ENCODE data around the gene PTPN13.
A peak's percentile ranks its signal among the peaks of the same experiment; 100 is the strongest.

PTPN13 gene

GRCh38 chr4:86837691-86838503, 243.8 kb downstream of the PTPN13 start:
- ATAC-seq (ENCODE audit: low read depth): no peak
- no peaks in the 10 kb centered on the region for H3K36me3 ChIP-seq (ENCODE audit: low read depth)
- no peaks in the 10 kb centered on the region for H3K27me3 ChIP-seq (ENCODE audit: insufficient read depth, poor library complexity, severe bottlenecking)
- no peak for DNase-seq (ENCODE audit: low spot score)
- TF ChIP-seq CTCF (IDR thresholded peaks at IDR 0.05; ENCODE audit: poor library complexity, severe bottlenecking): no peak
- H3K4me1 ChIP-seq (ENCODE audit: insufficient read depth, poor library complexity, severe bottlenecking): peaks cover 20% of the 10 kb centered on the region
- H3K27ac ChIP-seq (ENCODE audit: poor library complexity, severe bottlenecking): no peak overlapping the region
- no peak overlapping the region for H3K4me3 ChIP-seq (ENCODE audit: severe bottlenecking)
- no peaks in the 10 kb centered on the region for H3K9me3 ChIP-seq (ENCODE audit: severe bottlenecking)

- Histone ChIP-seq H3K9me3 (ENCODE audit: severe bottlenecking) (no peaks in the 10 kb centered on the region), H3K27me3 (ENCODE audit: insufficient read depth, poor library complexity, severe bottlenecking) (no peaks in the 10 kb centered on the region), H3K4me3 (ENCODE audit: severe bottlenecking) (no peak overlapping the region), H3K36me3 (ENCODE audit: low read depth) (no peaks in the 10 kb centered on the region), H3K27ac (ENCODE audit: poor library complexity, severe bottlenecking) (peak overlapping the region; percentile 88), H3K4me1 (ENCODE audit: insufficient read depth, poor library complexity, severe bottlenecking) (peaks cover 26% of the 10 kb centered on the region)
- no peak for TF ChIP-seq CTCF (IDR thresholded peaks at IDR 0.05; ENCODE audit: poor library complexity, severe bottlenecking)
- DNase-seq (ENCODE audit: low spot score) (no peak), ATAC-seq (ENCODE audit: low read depth) (peak; percentile 43)
Measured at GRCh38 chr4:86840858-86841257, 246.7 kb downstream of the PTPN13 start.

- Histone ChIP-seq H3K9me3 (ENCODE audit: severe bottlenecking) (no peaks in the 10 kb centered on the region), H3K4me3 (ENCODE audit: severe bottlenecking) (no peak overlapping the region), H3K27ac (ENCODE audit: poor library complexity, severe bottlenecking) (peak overlapping the region; percentile 88), H3K36me3 (ENCODE audit: low read depth) (no peaks in the 10 kb centered on the region), H3K4me1 (ENCODE audit: insufficient read depth, poor library complexity, severe bottlenecking) (peaks cover 26% of the 10 kb centered on the region), H3K27me3 (ENCODE audit: insufficient read depth, poor library complexity, severe bottlenecking) (no peaks in the 10 kb centered on the region)
- DNase-seq (ENCODE audit: low spot score): no peak
- no peak for TF ChIP-seq CTCF (IDR thresholded peaks at IDR 0.05; ENCODE audit: poor library complexity, severe bottlenecking)
- peak; percentile 84 for ATAC-seq (ENCODE audit: low read depth)
Measured at GRCh38 chr4:86841309-86841708, 247.2 kb downstream of the PTPN13 start.

- Histone ChIP-seq H3K27me3 (ENCODE audit: insufficient read depth, poor library complexity, severe bottlenecking) (no peaks in the 10 kb centered on the region), H3K9me3 (ENCODE audit: severe bottlenecking) (no peaks in the 10 kb centered on the region), H3K36me3 (ENCODE audit: low read depth) (no peaks in the 10 kb centered on the region), H3K27ac (ENCODE audit: poor library complexity, severe bottlenecking) (peak overlapping the region; percentile 57), H3K4me1 (ENCODE audit: insufficient read depth, poor library complexity, severe bottlenecking) (peaks cover 22% of the 10 kb centered on the region), H3K4me3 (ENCODE audit: severe bottlenecking) (no peak overlapping the region)
- no peak for TF ChIP-seq CTCF (IDR thresholded peaks at IDR 0.05; ENCODE audit: poor library complexity, severe bottlenecking)
- peak; percentile 72 for ATAC-seq (ENCODE audit: low read depth)
- DNase-seq (ENCODE audit: low spot score): no peak
Measured at GRCh38 chr4:86845593-86845992, 251.5 kb downstream of the PTPN13 start.

GRCh38 chr4:86846921-86847320, 252.8 kb downstream of the PTPN13 start:
- H3K27ac ChIP-seq (ENCODE audit: poor library complexity, severe bottlenecking): no peak overlapping the region
- H3K27me3 ChIP-seq (ENCODE audit: insufficient read depth, poor library complexity, severe bottlenecking): no peaks in the 10 kb centered on the region
- TF ChIP-seq CTCF (IDR thresholded peaks at IDR 0.05; ENCODE audit: poor library complexity, severe bottlenecking): no peak
- peaks cover 9% of the 10 kb centered on the region for H3K4me1 ChIP-seq (ENCODE audit: insufficient read depth, poor library complexity, severe bottlenecking)
- no peak for DNase-seq (ENCODE audit: low spot score)
- no peak overlapping the region for H3K4me3 ChIP-seq (ENCODE audit: severe bottlenecking)
- no peaks in the 10 kb centered on the region for H3K9me3 ChIP-seq (ENCODE audit: severe bottlenecking)
- no peaks in the 10 kb centered on the region for H3K36me3 ChIP-seq (ENCODE audit: low read depth)
- no peak for ATAC-seq (ENCODE audit: low read depth)

Measured in RWPE2 (cell line).